Loucy (cell line): ENCODE data around the gene PTER.

Experiments used
- CTCF ChIP-seq: fragments of 200-600 bp; sonication (generic); conservative IDR thresholded peaks from 2 replicates; pipeline ENCODE4 v1.5.1; 2014; ENCODE audit warnings: mild to moderate bottlenecking, antibody characterized with exemption, low read length
- EZH2phosphoT487 ChIP-seq: fragments of 200-600 bp; IDR thresholded peaks from 2 replicates; pipeline ENCODE4 v1.6.1; 2018; ENCODE audit warnings: antibody characterized with exemption, mild to moderate bottlenecking, moderate library complexity, borderline replicate concordance

- TF ChIP-seq CTCF (no peak), EZH2phosphoT487 (no peak)
Observed at GRCh38 chr10:16442914-16443313, 6.1 kb downstream of the PTER start.
